NCI-H2029 (cell line): ENCODE results near the gene PNO1.
"Not testable (repeated sequence)": the region's sequence is repeated elsewhere in the genome, so short reads cannot be mapped to it uniquely, and the experiment has no call there.

Source experiments
- DNase-seq: peaks from one replicate; lab custom pipeline; 2025; lab: John Stamatoyannopoulos, UW

The PNO1 gene

GRCh38 chr2:68157002-68157401 is 686 bp upstream of the PNO1 start:
- DNase-seq: no peak

GRCh38 chr2:68158134-68158447 is 403 bp downstream of the PNO1 start:
- no peak for DNase-seq

- no peak for DNase-seq
Measured at GRCh38 chr2:68163641-68164040, 6.0 kb downstream of the PNO1 start.

- no peak for DNase-seq
Measured at GRCh38 chr2:68167186-68167585, 9.5 kb downstream of the PNO1 start.

GRCh38 chr2:68169308-68169707 is 11.6 kb downstream of the PNO1 start:
- DNase-seq: no peak

- no peak for DNase-seq
Measured at GRCh38 chr2:68171146-68171545, 13.5 kb downstream of the PNO1 start.

- no peak for DNase-seq
Measured at GRCh38 chr2:68171684-68172083, 14.0 kb downstream of the PNO1 start.

GRCh38 chr2:68172521-68172920 is 14.8 kb downstream of the PNO1 start:
- DNase-seq: no peak

- no peak for DNase-seq
Measured at GRCh38 chr2:68172990-68173700, 15.5 kb downstream of the PNO1 start.

GRCh38 chr2:68175210-68175609 is 17.5 kb downstream of the PNO1 start:
- DNase-seq: not testable (repeated sequence)

- no peak for DNase-seq
Measured at GRCh38 chr2:68176657-68177056, 19.0 kb downstream of the PNO1 start.

GRCh38 chr2:68177541-68177940 is 19.9 kb downstream of the PNO1 start:
- DNase-seq: no peak

GRCh38 chr2:68178432-68178831 is 20.7 kb downstream of the PNO1 start:
- no peak for DNase-seq

- no peak for DNase-seq
Measured at GRCh38 chr2:68178954-68179627, 21.4 kb downstream of the PNO1 start.

- DNase-seq: no peak
Measured at GRCh38 chr2:68182902-68183301, 25.2 kb downstream of the PNO1 start.

GRCh38 chr2:68185541-68186164 is 28.0 kb downstream of the PNO1 start:
- no peak for DNase-seq

GRCh38 chr2:68187329-68187728 is 29.6 kb downstream of the PNO1 start:
- no peak for DNase-seq

GRCh38 chr2:68188831-68189230 is 31.1 kb downstream of the PNO1 start:
- DNase-seq: no peak

- no peak for DNase-seq
Measured at GRCh38 chr2:68189991-68190784, 32.5 kb downstream of the PNO1 start.

- DNase-seq: no peak
Measured at GRCh38 chr2:68190991-68191731, 33.5 kb downstream of the PNO1 start.

- DNase-seq: no peak
Measured at GRCh38 chr2:68193144-68193543, 35.5 kb downstream of the PNO1 start.

GRCh38 chr2:68193787-68194372 is 36.2 kb downstream of the PNO1 start:
- no peak for DNase-seq
